ENCODE measurements around the gene RPS15A. TPM values are rescaled to one million over a fixed set of nuclear protein-coding genes. Genes with fewer than 3 reads are reported as not detected.

RPS15A gene
- total RNA-seq (2014; rRNA removed; shearing (Covaris generic)) = 3,616 and 3,934 TPM in 2 replicates

DNA sequence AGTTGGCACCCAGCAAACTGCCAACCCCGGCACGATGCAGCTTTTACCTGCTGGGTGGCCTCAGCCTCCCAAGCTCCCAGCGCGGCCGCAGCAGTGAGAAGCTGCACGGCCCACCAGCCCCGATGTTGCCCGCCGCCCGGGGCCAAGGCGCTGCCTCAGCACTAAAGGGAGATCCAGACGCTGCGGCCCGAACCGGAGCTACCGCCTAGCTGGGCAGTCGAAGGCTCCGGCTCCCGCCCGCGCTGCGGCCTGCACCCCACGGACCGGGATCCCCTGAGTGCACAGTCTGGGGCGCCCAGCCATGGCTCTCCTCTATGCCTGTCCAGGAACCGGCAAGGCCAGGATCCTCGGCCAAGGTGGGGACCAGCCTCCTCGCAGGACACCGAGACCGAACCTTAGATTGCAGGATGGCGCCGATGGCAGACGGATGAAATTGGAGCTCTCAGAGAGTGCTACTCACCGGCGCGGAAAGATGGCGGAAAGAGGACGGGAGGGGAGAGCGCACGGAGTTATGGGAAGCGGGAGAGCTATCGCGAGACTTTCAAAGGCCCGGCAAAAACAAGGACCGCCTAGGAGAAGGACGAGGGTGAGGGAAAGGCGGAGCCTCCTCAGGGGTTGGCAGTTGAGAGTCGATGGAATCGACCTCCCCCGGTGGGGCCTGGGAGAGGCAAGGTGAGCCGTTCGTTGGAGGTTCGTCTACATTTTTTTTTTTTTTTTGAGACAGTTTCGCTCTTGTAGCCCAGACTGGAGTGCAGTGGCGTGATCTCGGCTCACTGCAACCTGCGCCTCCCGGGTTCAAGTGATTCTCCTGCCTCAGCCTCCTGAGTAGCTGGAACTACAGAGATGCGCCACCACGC lies at the start of gene RPS15A:
Gene RPS15A (minus strand): TSS at position 485 of the 857 bp plus-strand sequence. CDS start 1,221 bp downstream, outside the sequence.
- Histone ChIP-seq H3K4me3 (peak within 1 kb of the TSS; percentile 92), H3K4me1 (peaks cover 9% of the 10 kb centered on the region), H3K27me3 (no peaks in the 10 kb centered on the region), H3K27ac (peak within 1 kb of the TSS; percentile 87), H3K9me3 (replicated peaks) (no peaks in the 10 kb centered on the region), H3K36me3 (peaks cover 80% of the 10 kb centered on the region)
- peak; percentile 96 to 98 for DNase-seq

DNA sequence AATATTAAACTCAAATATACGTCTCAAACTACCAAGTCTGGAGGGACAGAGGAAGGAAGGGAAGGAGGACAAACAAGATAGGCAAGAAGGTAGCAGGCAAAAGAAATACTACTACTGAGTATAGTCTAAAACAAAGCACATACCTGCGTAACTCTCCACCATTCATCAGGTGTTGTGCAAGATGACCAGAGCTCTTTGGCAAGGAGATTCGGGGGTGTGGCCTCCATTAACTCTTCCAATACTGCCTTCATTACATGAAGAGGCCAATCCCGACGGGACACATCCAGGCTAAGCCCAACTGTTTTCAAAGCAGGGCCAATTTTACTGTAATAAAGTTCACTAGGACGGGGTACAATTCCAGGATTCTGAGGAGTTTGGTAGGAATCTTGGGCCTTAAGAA lies 49.4 kb upstream of the RPS15A start:
- Histone ChIP-seq H3K9me3 (replicated peaks) (no peaks in the 10 kb centered on the region), H3K4me1 (no peaks in the 10 kb centered on the region), H3K36me3 (peaks cover 77% of the 10 kb centered on the region), H3K4me3 (no peak overlapping the region), H3K27me3 (no peaks in the 10 kb centered on the region), H3K27ac (no peak overlapping the region)
- DNase-seq = no peak

DNA sequence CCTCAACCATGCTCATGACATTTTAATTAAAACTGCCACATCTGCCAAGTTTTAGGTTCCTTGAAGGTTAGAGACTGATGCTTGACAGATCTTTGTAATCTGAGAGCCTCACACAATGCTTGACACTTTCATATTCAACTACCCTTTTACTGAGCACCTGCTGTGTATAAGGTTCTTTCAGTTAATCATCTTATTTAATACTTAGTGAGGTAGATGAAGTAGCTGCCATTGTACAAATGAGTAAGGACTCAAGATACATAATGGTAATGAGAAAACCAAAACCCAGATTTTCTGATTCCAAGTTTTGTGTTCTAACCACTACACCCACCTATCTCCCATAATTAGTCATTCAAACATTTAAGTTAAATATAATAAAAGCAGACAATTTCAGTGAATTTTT lies 46.6 kb upstream of the RPS15A start:
- Histone ChIP-seq H3K36me3 (peaks cover 95% of the 10 kb centered on the region), H3K4me3 (no peak overlapping the region), H3K27ac (no peak overlapping the region), H3K4me1 (no peaks in the 10 kb centered on the region), H3K27me3 (no peaks in the 10 kb centered on the region), H3K9me3 (replicated peaks) (no peaks in the 10 kb centered on the region)
- no peak for DNase-seq

- Histone ChIP-seq H3K36me3 (peaks cover 92% of the 10 kb centered on the region), H3K4me1 (no peaks in the 10 kb centered on the region), H3K27ac (no peak overlapping the region), H3K9me3 (replicated peaks) (no peaks in the 10 kb centered on the region), H3K4me3 (no peak overlapping the region), H3K27me3 (no peaks in the 10 kb centered on the region)
- DNase-seq = no peak
These were observed 44.7 kb upstream of the RPS15A start for GRCh38 chr16:18834864-18835263.

DNA sequence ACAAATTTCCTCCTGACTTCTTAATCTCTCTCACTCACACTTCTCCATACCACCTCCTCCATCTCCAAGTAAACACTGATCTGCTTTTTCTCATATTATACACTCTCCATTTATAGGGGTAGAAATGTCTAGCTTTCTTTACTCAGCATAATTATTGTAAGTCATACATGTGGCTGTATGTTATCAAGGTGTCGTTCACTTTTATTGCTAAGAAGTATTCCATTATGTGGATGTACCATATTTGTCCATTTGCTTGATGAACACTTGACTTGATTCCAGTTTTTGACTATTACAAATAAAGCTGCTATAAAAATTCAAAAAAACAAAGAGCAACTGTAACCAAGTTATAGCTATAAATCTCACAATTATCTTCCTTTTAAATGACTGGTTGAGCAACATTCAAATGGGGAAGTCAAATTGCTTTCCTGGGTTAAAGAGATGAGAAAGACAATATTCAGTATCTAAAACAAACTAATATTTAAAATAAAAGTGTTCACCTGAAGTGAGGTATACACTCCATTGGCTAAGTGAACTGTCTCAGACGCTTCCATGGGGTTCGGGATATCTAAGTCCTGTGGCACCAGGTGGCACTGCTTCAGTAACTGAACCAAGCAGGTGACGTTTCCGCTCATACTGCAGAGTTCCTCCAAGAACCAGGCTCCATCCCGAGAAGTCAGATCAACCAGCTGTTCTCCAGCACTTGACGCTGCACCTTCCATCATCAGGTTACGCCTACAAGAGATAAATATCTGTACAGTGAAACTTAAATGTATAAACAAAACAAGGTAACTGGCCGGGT lies 43.8 kb upstream of the RPS15A start:
- Histone ChIP-seq H3K36me3 (peaks cover 93% of the 10 kb centered on the region), H3K4me1 (no peaks in the 10 kb centered on the region), H3K27me3 (no peaks in the 10 kb centered on the region), H3K9me3 (replicated peaks) (no peaks in the 10 kb centered on the region), H3K4me3 (no peak overlapping the region), H3K27ac (no peak overlapping the region)
- DNase-seq = no peak

- Histone ChIP-seq H3K27ac (no peak overlapping the region), H3K4me1 (no peaks in the 10 kb centered on the region), H3K36me3 (peaks cover 93% of the 10 kb centered on the region), H3K27me3 (no peaks in the 10 kb centered on the region), H3K9me3 (replicated peaks) (no peaks in the 10 kb centered on the region), H3K4me3 (no peak overlapping the region)
- no peak for DNase-seq
These were observed 42.5 kb upstream of the RPS15A start for GRCh38 chr16:18832613-18833012.

DNA sequence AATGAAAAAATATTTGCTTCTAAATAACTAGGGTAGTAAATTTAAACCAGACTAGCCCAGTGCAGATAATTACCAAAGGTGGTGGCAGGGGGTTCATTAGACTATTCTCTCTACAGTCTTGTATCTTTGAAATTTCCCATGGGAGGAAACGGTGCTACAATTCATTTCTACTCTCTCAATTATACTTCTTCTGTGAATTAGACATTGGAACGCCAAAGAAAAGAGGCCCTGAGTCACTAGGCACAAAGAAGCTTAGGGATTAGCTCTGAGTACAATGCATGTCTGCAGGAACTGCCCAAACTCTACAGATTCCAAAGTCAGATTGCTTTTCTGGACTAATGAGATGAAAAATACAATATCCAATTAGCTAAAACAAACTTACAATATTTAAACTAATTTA lies 41.9 kb upstream of the RPS15A start:
- no peaks in the 10 kb centered on the region for H3K4me1 ChIP-seq
- no peaks in the 10 kb centered on the region for H3K9me3 ChIP-seq (replicated peaks)
- H3K27ac ChIP-seq = no peak overlapping the region
- no peaks in the 10 kb centered on the region for H3K27me3 ChIP-seq
- H3K4me3 ChIP-seq = no peak overlapping the region
- H3K36me3 ChIP-seq = peaks cover 88% of the 10 kb centered on the region
- DNase-seq = no peak

- Histone ChIP-seq H3K4me1 (no peaks in the 10 kb centered on the region), H3K27ac (no peak overlapping the region), H3K36me3 (peaks cover 62% of the 10 kb centered on the region), H3K27me3 (no peaks in the 10 kb centered on the region), H3K9me3 (replicated peaks) (no peaks in the 10 kb centered on the region), H3K4me3 (no peak overlapping the region)
- no peak for DNase-seq
These were observed 39.1 kb upstream of the RPS15A start for GRCh38 chr16:18829251-18829650.

DNA sequence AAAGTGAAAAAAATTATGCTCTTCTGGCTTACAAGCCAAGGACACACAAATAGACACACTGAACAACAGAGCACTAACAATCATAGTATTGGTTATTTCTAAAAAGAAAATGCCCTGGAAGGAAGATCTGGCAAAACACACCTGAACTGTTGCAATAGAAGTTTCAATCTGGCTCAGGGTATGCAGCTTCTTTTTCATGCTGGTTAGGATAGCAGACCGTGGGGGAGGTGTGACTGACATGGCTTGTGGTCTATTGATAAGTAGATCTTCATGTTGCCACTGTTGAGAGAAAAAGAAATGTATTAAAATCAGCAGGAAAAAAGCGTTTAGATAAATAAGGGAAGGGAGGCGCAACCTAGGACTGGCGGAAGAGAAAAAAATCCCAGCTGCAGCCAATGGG lies 37.8 kb upstream of the RPS15A start:
- DNase-seq = no peak
- Histone ChIP-seq H3K4me3 (no peak overlapping the region), H3K36me3 (peaks cover 48% of the 10 kb centered on the region)

GRCh38 chr16:18816286-18816685 lies 26.2 kb upstream of the RPS15A start:
- Histone ChIP-seq H3K9me3 (replicated peaks) (no peaks in the 10 kb centered on the region), H3K36me3 (peaks cover 73% of the 10 kb centered on the region), H3K4me3 (no peak overlapping the region), H3K27me3 (no peaks in the 10 kb centered on the region), H3K27ac (no peak overlapping the region), H3K4me1 (no peaks in the 10 kb centered on the region)
- no peak for DNase-seq

More for the DNA sequence above, 37.8 kb upstream of the RPS15A start:
- H3K27me3 ChIP-seq = no peaks in the 10 kb centered on the region
- H3K27ac ChIP-seq = no peak overlapping the region
- no peaks in the 10 kb centered on the region for H3K9me3 ChIP-seq (replicated peaks)
- no peaks in the 10 kb centered on the region for H3K4me1 ChIP-seq

- no peaks in the 10 kb centered on the region for H3K4me1 ChIP-seq
- H3K36me3 ChIP-seq = peaks cover 79% of the 10 kb centered on the region
- no peaks in the 10 kb centered on the region for H3K27me3 ChIP-seq
- DNase-seq = no peak
- no peaks in the 10 kb centered on the region for H3K9me3 ChIP-seq (replicated peaks)
- no peak overlapping the region for H3K27ac ChIP-seq
- H3K4me3 ChIP-seq = no peak overlapping the region
These were observed 21.8 kb upstream of the RPS15A start for GRCh38 chr16:18811925-18812324.

- no peaks in the 10 kb centered on the region for H3K27me3 ChIP-seq
- peaks cover 57% of the 10 kb centered on the region for H3K36me3 ChIP-seq
- no peak overlapping the region for H3K4me3 ChIP-seq
- DNase-seq = no peak
- no peaks in the 10 kb centered on the region for H3K9me3 ChIP-seq (replicated peaks)
- no peaks in the 10 kb centered on the region for H3K4me1 ChIP-seq
- H3K27ac ChIP-seq = no peak overlapping the region
These were observed 19.0 kb upstream of the RPS15A start for GRCh38 chr16:18809165-18809564.

DNA sequence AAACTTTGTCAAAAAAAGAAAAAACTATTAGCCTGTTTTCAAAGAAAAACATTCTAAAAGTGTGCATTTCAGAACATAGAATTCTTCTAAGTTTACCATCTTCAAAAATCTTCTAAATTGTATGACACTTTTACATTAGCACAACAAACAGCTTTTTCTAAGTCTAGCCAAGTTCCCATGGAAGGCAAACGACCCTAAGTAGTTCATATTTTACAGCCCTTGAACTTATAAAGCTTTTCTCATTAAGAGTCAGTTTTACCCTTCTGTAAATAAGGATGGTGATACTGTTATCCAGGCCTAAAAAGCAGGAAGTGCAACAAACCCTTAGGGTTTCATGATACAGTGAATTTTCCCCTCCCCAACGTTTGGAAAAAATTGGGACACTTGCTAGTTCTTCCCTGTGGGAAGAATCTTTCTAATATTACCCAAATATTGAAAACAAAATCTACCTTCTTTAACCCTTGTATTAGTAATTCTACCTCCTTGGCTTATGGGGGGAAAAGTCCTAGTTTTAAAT lies 15.2 kb upstream of the RPS15A start:
- no peak overlapping the region for H3K27ac ChIP-seq
- no peaks in the 10 kb centered on the region for H3K4me1 ChIP-seq
- no peak overlapping the region for H3K4me3 ChIP-seq
- no peaks in the 10 kb centered on the region for H3K9me3 ChIP-seq (replicated peaks)
- peaks cover 30% of the 10 kb centered on the region for H3K36me3 ChIP-seq
- H3K27me3 ChIP-seq = no peaks in the 10 kb centered on the region
- no peak for DNase-seq

DNA sequence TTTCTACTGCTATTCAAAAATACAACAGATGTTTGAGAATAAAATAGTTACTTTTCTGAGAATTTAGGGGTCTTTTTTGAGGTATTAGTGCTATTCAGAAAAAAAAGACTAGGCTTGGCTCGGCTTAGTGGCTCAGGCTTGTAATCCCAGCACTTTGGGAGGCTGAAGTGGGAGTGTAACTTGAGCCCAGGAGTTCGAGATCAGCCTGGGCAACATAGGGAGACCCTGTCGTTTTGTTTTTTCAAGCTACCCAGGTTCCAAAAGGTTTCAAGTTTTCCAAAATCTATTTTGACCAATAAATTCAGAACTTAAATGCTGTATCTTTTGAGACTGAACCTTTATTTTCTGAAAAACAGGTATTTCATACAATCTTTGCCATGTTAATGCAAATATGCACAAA lies 14.4 kb upstream of the RPS15A start:
- peak in 1 of 2 experiments; percentile 41 for DNase-seq
- Histone ChIP-seq H3K4me3 (no peak overlapping the region), H3K9me3 (replicated peaks) (no peaks in the 10 kb centered on the region), H3K4me1 (peaks cover under 1% of the 10 kb centered on the region; the same call in 1 of the 2 replicates), H3K36me3 (peaks cover 28% of the 10 kb centered on the region), H3K27me3 (no peaks in the 10 kb centered on the region), H3K27ac (no peak overlapping the region)

Measured in SJCRH30 (cell line).